Bronchial smooth muscle cell (primary cell): ENCODE results near the gene ACE2. TPM values are rescaled to one million over a fixed set of nuclear protein-coding genes. Genes with fewer than 3 reads are reported as not detected.

Source experiments
- total RNA-seq: library from RNA; depleted of rRNA; stranded (reverse); fragments of >200 nt; gene quantifications from 2 replicates; pipeline ENCODE4 v1.2.1, GENCODE V29; 2014

The ACE2 gene
- under 0.01 TPM in 1 of 2 replicates, not detected in the other for total RNA-seq

GRCh38 chrX:15600745-15601144, at the start of gene ACE2:
ACE2 (minus strand) TSS chrX:15600960; CDS start chrX:15600911, 49 bp downstream.

Other genes starting within 250 kb of the ACE2 start
- 0.63 and 3.2 TPM in 2 replicates for gene VEGFD, start 216.5 kb downstream of the ACE2 start, total RNA-seq
- gene PIR, start 107.6 kb downstream of the ACE2 start, total RNA-seq, result 9.3 and 18.3 TPM in 2 replicates
- gene BMX, start 100.2 kb downstream of the ACE2 start, total RNA-seq, result not detected in 2 replicates
- 0.26 and 0.32 TPM in 2 replicates for gene CLTRN, start 63.8 kb upstream of the ACE2 start, total RNA-seq
- gene CA5B, start 137.3 kb upstream of the ACE2 start, total RNA-seq, result 5.2 and 8.5 TPM in 2 replicates
- gene ZRSR2, start 189.5 kb upstream of the ACE2 start, total RNA-seq, result 4.2 and 4.6 TPM in 2 replicates